GM18520 (cell line): ENCODE data around the gene MFSD11.
"Not testable (repeated sequence)": the region's sequence is repeated elsewhere in the genome, so short reads cannot be mapped to it uniquely, and the experiment has no call there.

ENCODE experiments used
- ATAC-seq: cut with Tn5 transposase; IDR thresholded peaks from one replicate; pipeline ENCODE4 v1.9.1; 2021; ENCODE audit not compliant: unreplicated experiment

Gene MFSD11

DNA sequence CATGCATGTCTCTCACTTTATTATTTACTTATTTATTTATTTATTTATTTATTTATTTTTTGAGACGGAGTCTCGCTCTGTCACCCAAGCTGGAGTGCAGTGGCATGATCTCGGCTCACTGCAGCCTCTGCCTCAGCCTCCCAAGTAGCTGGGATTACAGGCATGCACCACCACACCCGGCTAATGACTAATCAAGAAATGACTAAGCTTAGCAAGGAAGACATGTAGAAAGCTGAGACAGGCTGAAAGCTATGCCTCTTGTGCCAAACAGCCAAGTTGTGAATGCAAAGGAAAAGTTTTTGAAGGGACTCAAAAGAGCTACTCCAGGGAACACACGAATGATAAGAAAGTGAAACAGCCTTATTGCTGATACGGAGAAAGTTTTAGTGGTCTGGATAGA is 7.9 kb downstream of the MFSD11 start:
- ATAC-seq, result not testable (repeated sequence)

DNA sequence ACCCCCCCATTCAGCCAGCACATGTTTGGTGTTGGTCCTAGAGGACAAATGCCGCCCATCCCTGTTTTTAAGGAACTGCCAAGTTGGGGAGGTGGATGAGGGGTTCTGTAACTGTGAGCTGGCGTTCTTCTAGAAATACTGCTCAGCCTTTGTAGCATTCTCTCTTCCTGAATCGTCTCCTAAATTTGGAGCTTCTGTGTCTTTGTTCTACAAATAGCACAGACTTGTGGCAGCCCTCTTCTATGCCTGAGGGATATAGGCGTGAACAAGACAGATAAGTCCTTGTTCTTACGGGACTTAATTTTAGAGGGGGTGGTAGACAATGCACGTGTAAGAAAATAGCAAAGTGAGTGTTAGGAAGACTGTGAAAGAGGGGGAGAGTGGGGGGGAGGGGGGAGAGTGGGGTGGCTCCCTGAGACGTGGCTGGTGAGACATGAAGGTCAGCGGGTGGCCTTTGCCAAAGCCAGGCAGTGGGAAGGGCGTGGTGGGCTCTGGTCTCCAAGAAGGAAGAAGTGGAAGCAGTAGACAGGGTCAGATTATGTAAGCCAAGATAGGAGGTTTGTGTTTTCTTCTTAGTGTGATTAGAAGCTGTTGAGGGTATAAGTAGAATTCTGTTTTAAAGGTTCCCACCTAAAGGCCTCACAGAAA is 9.9 kb downstream of the MFSD11 start:
- ATAC-seq, result no peak

DNA sequence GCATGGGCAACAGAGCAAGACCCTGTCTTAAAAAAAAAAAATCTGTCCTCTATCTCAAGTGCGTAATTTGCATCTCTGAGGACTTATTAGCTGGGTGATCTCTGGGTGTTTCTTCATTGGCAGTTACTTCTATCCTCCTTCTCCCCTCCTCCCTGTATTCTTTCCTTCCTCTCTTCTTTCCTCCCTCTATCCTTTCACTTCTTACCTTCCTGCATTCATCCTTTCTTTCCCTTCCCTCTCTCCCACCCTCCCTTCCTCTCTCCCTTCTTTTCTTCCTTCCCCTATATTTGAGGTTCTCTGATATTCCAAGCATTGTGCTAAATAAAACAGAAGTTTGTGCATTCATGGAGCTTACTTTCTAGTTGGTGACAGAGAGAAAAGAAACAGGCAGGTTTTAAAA is 10.7 kb downstream of the MFSD11 start:
- no peak for ATAC-seq

DNA sequence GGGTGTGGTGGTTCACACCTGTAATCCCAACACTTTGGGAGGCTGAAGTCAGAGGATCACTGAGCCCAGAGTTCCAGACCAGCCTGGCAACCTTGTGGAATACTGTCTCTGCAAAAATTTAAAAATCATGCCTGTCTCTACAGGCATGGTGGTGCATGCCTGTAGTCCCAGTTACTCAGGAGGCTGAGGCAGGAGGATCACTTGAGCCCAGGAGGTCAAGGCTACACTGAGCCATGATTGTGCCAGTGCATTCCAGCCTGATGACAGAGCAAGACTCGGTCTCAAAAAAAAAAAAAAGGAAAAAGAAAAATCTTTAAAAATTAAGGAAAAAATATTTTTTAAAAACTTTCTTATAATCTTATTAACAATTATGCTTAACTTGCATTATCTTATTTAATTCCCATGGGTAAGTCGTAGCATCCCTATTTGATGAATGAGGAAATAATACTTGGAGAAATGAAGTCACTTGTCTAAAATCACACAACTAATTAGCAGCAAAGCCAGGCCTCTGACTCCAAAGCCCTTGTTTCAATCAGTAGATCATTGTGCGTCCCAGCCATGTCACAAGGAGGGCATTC is 13.6 kb downstream of the MFSD11 start:
- ATAC-seq, result no peak

DNA sequence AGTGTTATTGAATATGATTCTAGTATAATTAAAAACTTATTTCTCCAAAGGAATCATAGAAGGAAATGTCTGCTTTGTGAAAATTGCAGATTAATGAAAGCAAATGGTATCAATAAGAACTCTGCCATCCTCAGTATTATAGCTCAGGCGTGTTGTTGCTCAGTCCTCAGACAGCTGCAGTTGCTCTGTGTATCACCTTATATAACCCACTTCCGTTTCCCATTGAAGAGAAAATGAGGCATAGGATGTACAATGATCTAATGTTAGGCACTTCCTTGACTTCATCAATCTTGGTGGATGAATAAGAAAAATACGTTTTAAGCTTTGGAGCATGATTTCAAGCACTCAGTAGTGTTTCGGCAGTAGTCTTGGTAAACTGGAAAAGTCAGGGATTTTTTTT is 14.1 kb downstream of the MFSD11 start:
- no peak for ATAC-seq

DNA sequence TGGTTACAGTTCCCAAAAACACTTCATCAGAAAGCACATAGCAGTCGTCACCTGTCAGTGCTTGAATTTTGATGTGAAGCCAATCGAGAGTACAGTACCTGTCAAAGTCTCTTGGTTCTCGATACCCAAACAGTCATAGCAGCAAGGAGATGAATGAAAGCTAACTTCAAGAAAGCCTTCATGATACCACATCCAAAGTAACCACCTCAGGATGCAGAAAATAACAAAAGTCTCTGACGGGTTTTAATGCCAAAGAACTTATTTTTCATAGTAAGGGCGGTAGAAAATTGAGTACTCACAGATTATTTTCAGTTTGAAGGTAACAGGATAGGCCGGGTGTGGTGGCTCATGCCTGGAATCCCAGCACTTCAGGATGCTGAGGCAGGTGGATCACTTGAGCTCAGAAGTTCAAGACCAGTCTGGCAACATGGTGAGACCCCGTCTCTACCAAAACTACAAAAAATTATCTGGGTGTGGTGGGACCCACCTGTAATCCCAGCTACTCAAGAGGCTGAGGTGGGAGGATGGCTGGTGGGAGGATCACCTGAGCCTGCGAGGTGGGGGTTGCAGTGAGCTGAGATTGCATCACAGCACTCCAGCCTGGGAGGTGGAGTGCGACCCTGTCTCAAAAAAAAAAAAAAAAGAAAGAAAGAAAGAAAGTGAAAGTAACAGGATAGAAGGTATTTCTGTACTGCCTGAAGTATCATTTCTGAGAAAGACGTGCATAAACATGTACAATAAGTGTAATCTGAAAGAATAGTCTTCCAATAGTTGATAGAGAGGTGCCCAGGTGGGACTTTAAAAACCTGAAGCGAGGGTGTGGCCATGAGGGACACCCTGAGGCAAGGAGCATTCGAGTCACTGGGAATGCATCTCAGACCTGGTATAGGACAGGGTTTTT is 15.4 kb downstream of the MFSD11 start:
- no peak for ATAC-seq

DNA sequence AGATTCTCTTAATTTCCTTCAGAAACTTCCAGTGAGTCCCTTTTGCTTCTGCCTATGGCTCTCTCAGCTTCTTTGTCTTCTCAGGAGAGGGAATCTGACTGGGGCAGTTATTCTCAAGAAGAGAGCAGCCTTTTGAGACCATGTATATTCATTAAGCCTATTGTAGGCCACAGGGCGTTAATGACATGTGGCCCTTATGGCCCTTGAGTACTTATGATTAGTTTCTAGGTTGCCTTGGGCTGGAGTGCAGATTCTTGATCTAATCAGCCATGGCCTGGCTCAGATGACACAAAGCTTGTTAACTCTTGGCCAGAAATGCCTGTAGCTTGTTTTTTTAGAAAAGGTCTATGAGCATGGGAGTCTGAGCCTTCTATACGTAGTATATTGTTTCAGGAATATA is 17.4 kb downstream of the MFSD11 start:
- ATAC-seq, result no peak

DNA sequence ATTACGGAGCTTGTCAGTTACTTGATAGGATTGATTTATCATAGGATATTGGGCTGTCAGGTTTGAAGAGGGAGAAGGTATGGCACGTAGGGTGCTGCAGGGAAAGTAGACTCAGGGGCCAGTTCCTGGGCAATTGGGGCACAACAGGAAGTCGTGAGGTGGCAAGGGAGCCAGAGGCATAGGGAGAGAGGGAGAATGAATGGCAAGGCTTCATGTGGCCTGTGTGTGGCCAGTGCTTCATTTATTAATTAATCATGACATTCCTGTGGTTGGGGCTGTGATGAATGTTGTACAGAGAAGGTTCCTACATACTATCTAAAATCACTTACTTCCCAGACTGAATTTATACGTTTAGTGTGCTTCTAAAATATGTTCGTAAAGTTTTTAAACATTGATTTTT is 19.3 kb downstream of the MFSD11 start:
- ATAC-seq, result no peak

DNA sequence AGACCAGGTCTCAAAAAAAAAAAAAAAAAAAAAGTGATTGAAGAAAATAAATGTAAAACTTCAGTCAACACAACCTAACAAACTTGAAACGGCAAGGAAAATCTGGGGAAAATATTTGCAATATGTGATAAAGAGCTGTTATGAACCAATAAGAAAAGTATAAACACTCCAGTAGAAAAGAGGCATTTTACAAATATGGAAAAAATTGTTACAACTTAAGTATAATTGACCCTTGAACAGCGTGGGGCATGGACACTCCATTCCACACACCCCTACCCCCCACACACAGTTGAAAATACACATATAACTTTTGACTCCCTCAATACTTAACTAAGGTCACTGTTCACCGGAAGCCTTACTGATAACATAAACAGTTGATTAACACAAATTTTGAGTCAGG is 20.7 kb downstream of the MFSD11 start:
- ATAC-seq, result no peak

DNA sequence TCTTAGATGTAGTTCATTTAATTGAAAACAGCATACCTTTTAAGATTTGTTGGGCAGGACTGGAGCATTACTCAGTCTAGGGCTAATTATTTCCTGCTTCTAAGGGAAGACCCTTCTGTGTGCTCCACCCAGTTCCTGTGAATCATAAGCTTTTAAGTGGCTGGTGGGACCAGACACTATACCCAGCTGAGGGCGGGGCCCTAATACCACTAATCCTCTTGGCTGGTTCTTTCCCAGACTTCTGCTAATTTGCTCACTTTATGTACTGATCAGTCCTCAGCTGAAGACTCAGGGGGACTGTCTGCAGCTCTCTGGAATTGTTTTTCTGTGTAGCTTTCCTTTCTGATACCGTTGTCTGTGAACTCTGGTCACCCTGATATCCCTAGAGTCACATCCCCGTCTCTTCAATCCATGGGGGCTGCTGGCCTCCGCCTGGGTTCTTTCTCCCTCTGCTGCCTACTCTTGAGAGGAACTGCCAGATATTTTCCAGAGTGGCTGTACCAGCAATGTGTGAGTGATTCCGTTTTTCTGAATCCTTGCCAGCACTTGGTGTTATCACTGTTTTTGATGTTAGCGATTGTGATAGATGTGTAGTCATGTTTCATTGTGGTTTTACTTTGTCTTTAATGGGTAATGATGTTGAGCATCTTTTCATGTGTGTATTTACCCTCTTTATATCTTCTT is 35.1 kb downstream of the MFSD11 start:
- ATAC-seq, result no peak

DNA sequence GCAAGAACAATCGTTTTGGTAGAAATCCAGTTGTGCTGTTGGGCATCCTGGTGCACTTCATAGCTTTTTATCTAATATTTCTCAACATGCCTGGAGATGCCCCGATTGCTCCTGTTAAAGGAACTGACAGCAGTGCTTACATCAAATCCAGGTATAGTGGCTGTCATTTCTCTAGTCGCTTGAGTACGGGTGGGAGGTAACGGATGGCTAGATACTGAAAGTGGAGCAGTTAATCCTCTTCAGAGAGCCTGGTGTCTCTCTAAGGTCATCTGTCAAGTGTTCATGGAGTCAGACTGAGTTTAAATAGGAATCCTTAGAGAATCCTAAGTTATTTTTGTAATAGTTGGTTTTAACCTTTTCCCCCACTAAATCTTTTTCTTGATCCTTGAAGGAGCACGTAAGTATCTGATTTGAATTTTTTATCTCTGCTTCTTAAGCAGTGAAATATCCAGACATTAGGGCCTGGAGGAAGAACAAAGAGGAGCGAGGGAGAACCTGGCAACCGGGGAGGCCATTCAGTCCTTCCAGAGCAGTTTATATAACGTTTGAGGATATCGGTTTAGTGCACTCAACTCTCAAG is 37.2 kb downstream of the MFSD11 start:
- ATAC-seq, result no peak

DNA sequence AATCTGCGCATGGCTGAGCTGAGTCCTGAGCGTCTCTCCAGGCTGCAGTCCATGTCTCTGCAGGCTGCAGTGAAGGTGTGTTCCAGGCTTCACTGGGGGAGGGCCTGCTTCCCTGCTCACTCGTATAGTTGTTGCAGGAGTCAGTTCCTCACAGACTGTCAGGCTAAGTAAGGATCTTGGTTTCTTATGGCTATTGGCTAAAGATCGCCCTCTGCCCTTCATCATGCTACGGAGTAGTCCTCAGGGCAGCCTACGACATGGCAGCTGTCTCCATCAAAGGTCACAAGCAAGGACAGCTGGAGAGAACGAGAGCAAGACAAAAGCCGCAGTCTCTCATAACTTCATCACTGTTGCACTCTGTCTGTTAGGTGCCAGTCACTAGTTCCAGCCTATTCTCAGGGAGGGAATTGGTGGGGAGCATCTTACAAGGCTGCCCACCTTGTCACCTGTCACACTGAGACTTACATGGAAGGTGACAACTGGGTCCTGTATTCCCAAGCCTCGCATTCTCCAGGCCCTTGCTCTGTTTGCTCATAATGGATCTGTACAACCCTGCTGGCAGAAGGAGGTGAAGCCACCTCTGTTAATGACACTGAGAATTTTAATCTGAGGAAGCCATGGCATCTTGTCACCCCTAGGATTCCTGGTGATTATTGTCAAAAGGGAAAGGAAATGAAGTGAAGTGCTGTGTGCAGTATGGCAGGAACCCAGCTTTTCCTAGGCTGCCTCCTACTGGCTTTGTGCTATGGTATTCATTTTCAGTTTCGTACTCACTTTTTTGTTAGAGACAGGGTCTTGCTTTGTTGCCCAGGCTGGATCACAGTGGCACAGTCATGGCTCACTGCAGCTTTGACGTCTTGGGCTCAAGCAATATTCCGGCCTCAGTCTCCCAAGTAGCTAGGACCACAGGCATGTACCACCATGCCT is 43.4 kb downstream of the MFSD11 start:
- ATAC-seq, result no peak

DNA sequence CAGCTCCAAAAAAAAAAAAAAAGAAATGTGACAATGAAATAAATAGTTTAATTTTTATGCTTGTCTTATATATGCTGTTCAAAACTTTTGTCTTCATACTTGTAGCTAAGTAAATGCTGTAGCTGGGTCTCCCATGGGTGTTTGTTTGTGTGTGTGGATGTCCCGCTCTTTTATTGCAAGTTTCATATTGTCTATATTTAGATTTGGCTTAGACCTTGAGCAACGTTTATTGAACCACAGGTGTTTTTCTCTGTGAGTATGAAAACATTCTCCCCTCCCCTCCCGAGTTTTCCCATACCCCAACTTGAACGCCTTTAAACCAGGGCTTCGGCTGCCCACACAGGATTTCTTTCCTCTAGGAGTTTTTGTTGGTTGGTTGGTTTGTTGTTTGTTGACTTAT is 45.2 kb downstream of the MFSD11 start:
- no peak for ATAC-seq

DNA sequence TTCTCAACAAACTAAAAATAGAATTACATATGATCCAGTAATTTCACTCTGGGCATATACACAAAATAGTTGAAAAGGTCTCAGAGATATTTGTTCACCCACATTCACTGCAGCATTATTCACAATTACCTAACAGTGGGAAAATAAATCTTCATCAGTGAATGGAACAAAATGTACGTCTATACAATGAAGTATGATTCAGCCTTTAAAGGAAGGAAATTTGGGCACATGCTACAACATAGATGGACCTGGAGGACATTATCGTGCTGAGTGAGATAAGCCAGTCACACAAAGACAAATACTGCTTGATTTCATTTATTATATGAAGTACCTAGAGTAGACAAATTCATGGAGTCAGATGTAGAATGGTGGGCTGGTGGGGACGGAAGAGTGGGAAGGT is 47.0 kb downstream of the MFSD11 start:
- ATAC-seq, result no peak

DNA sequence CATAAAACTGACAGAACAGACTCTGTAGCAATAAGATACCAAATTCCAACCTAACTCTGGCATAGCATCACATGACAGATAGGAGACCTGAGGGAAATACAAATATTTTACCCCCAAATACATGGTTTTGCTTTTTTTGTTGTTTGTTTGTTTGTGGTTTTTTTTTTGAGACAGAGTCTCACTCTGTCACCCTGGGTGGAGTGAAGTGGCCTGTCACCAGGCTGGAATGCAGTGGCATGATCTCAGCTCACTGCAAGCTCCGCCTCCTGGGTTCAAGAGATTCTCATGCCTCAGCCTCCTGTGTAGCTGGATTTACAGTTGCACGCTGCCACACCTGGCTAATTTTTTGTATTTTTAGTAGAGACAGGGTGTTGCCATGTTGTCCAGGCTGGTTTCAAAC is 49.9 kb downstream of the MFSD11 start:
- not testable (repeated sequence) for ATAC-seq

DNA sequence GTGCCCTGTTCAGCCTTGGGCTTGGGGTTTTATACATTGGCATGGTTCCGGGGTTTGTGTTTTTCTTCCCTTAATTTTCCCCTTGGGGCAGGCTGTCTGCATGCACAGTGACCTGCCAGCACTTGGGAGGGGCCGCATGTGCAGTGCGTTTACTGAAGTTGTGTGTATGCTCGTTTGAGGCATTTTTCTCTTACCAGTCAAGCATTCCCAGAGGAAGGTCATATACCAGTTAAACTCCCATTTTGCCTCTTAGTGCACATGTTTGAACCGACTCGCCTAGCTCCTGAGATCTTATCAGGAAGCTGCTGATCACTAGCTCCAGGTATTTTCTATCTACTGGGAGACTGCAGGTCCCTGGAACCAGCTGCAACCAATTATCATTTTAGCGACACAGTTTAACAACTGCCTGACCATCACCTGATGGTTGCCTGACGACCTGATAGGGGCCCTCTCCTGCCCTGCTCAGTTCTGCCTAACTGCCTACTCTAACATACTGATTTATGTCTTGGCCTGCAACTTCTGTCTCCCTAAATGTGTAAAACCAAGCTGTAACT is 51.4 kb downstream of the MFSD11 start:
- ATAC-seq, result no peak

DNA sequence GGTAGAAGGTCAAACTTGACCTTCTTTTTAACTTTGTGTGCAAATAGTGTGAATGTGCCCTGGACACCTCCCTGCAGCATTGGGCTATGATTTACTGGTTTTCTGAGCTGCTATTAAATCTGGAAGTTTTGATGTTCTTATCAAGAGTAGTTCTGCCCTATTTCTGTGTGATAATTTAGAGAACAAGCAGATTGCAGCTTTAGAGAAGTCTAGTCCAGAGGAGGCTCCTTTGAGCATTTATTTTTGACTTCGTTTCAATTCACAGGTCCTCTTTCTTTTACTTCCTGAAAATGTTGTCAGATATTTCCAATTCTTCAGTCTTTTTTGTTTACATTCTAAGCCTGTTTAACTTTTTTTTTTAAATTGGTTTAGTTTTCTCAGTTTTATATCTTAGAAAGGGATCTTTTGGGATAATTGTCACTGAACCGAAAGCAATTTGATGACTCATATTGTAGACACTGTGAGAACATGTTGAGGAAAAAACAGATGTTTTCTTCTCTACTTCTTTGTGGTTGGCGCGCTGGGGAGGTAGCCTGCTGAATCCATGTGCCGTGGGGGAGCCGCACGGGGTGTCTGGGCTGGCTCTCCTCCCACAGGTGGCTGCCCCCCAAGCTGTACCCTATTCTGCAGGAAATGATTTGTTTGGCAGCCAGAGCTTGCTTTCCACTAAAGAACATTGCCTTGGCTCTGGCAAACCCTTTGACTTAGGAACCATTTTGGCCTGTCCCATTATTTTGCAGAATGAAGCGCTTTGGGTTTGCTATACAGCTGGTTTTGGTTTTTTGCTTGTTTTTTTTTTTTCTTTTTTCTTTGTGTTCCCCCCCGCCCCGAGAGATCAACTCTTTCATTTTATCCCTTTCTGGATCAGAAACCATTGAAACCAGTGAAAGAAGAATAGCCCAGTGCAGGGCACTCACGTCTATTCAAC is 53.4 kb downstream of the MFSD11 start:
- no peak for ATAC-seq

DNA sequence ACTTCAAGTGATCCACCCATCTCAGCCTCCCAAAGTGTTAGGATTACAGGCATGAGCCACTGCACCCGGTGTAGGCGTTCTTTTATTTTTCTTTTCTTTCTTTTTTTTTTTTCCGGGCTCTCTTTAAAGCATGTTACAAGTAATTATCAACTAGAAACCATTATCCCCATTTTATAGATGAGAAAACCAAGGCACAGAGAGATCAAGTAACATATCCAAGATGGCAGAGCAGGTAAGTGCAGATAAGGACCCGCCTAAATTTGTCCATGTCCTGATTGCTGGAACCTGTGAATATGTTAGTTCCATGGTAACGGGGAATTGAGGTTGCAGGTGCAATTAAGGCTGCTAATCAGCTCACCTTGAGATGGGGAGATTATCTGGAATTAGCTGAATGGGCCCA is 54.4 kb downstream of the MFSD11 start:
- no peak for ATAC-seq

DNA sequence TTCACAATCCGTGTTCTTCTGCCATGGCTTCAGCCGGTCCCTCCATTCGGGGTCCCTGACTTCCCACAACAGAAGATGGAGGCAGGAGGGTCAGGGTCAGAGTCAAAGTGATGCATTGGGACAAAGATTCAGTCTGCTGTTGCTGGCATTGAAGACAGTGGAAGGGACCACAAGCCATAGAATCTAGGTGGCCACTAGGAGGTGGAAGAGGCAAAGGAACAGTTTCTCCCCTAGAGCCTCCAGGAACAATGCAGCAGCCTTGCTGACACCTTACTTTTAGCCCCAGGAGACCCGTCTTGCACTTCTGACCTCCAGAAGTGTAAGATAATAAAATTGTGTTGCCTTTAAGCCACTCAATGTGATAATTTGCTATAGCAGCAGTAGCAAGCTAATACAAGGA is 55.9 kb downstream of the MFSD11 start:
- no peak for ATAC-seq
